Smooth muscle cell (in vitro differentiated cells): ENCODE data around the gene PPAN. TPM values are rescaled to one million over a fixed set of nuclear protein-coding genes. Genes with fewer than 3 reads are reported as not detected.

ENCODE experiments used
- DNase-seq: peaks from one replicate; lab custom pipeline; 2025; ENCODE audit not compliant: unreplicated experiment; lab: John Stamatoyannopoulos, UW
- H2AFZ ChIP-seq: fragments of 200-600 bp; sonication (generic); 2 replicates; pipeline ENCODE4 v1.6.0; 2016; ENCODE audit warnings: antibody characterized with exemption, low read depth, mild to moderate bottlenecking
- H3F3A ChIP-seq: fragments of 200-600 bp; sonication (generic); 2 replicates; pipeline ENCODE4 v1.6.0; 2017; ENCODE audit warnings: antibody characterized with exemption, low read depth
- H3K27ac ChIP-seq: fragments of 200-600 bp; sonication (generic); 2 replicates; pipeline ENCODE4 v1.5.1; 2016; ENCODE audit warnings: low read depth, mild to moderate bottlenecking
- H3K27me3 ChIP-seq: fragments of 200-600 bp; sonication (generic); 2 replicates; pipeline ENCODE4 v1.6.1; 2016; ENCODE audit warnings: low read depth, mild to moderate bottlenecking
- H3K36me3 ChIP-seq: fragments of 200-600 bp; sonication (generic); 2 replicates; pipeline ENCODE4 v1.5.1; 2016; ENCODE audit warnings: low read depth
- H3K4me1 ChIP-seq: fragments of 200-600 bp; sonication (generic); 2 replicates; pipeline ENCODE4 v1.5.1; 2016; ENCODE audit warnings: low read depth
- H3K4me2 ChIP-seq: fragments of 200-600 bp; sonication (generic); 2 replicates; pipeline ENCODE4 v1.6.0; 2016; ENCODE audit warnings: mild to moderate bottlenecking
- H3K4me3 ChIP-seq: fragments of 200-600 bp; sonication (generic); 2 replicates; pipeline ENCODE4 v1.5.1; 2016; ENCODE audit warnings: mild to moderate bottlenecking
- H3K79me2 ChIP-seq: fragments of 200-600 bp; sonication (generic); 2 replicates; pipeline ENCODE4 v1.6.0; 2016; ENCODE audit warnings: low read depth, mild to moderate bottlenecking
- H3K9ac ChIP-seq: fragments of 200-600 bp; sonication (generic); 2 replicates; pipeline ENCODE4 v1.6.0; 2016; ENCODE audit warnings: low read depth
- H3K9me3 ChIP-seq: fragments of 200-600 bp; sonication (generic); replicated peaks from 2 replicates; pipeline ENCODE4 v1.5.1; 2016; ENCODE audit warnings: low read depth
- H4K20me1 ChIP-seq: fragments of 200-600 bp; sonication (generic); 2 replicates; pipeline ENCODE4 v1.6.0; 2016; ENCODE audit warnings: low read depth
- WGBS: methylation state at CpG from one replicate; pipeline ENCODE4 v1.1.7; 2016; ENCODE audit warnings: low lambda C conversion rate; 5-methylcytosine and 5-hydroxymethylcytosine counted together
- polyA plus RNA-seq: library from polyadenylated mRNA; unstranded; fragments of >200 nt; fragmentation: Nextera tagmentation; extraction: Ambion mirVana; gene quantifications from 2 replicates; pipeline ENCODE4 v1.2.1, GENCODE V29; 2016
- total RNA-seq: library from RNA; depleted of rRNA; stranded (reverse); fragments of >200 nt; gene quantifications from 2 replicates; pipeline ENCODE4 v1.2.3, GENCODE V29; 2014
- TF ChIP-seq, protein P1 (sequence below): fragments of 200-600 bp; sonication (generic); IDR thresholded peaks from 2 replicates; pipeline ENCODE4 v1.5.1; 2017; ENCODE audit warnings: borderline replicate concordance, mild to moderate bottlenecking, antibody characterized with exemption; ENCODE audit not compliant: insufficient read depth, poor library complexity, severe bottlenecking

PPAN gene
- total and polyA plus RNA-seq, 2 experiments from 2014 or later: 11.1 to 22.6 TPM

- no peaks in the 10 kb centered on the region for H3K79me2 ChIP-seq
- H3K4me2 ChIP-seq: no peak overlapping the region
- over 99% methylated on average over 12 of the region's 12 CpGs for WGBS
- no peaks in the 10 kb centered on the region for H3K36me3 ChIP-seq
- no peaks in the 10 kb centered on the region for H3K27me3 ChIP-seq
- no peaks in the 10 kb centered on the region for H3F3A ChIP-seq
- no peaks in the 10 kb centered on the region for H4K20me1 ChIP-seq
- no peaks in the 10 kb centered on the region for H3K9me3 ChIP-seq
- no peak overlapping the region for H3K9ac ChIP-seq
- H3K27ac ChIP-seq: no peak overlapping the region
- H3K4me3 ChIP-seq: no peak overlapping the region
- no peaks in the 10 kb centered on the region for H3K4me1 ChIP-seq
- DNase-seq: no peak
- no peak overlapping the region for H2AFZ ChIP-seq
- TF ChIP-seq, protein P1, sequence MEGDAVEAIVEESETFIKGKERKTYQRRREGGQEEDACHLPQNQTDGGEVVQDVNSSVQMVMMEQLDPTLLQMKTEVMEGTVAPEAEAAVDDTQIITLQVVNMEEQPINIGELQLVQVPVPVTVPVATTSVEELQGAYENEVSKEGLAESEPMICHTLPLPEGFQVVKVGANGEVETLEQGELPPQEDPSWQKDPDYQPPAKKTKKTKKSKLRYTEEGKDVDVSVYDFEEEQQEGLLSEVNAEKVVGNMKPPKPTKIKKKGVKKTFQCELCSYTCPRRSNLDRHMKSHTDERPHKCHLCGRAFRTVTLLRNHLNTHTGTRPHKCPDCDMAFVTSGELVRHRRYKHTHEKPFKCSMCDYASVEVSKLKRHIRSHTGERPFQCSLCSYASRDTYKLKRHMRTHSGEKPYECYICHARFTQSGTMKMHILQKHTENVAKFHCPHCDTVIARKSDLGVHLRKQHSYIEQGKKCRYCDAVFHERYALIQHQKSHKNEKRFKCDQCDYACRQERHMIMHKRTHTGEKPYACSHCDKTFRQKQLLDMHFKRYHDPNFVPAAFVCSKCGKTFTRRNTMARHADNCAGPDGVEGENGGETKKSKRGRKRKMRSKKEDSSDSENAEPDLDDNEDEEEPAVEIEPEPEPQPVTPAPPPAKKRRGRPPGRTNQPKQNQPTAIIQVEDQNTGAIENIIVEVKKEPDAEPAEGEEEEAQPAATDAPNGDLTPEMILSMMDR: no peak
Measured at GRCh38 chr19:10149427-10149826, 43.3 kb downstream of the PPAN start.

DNA sequence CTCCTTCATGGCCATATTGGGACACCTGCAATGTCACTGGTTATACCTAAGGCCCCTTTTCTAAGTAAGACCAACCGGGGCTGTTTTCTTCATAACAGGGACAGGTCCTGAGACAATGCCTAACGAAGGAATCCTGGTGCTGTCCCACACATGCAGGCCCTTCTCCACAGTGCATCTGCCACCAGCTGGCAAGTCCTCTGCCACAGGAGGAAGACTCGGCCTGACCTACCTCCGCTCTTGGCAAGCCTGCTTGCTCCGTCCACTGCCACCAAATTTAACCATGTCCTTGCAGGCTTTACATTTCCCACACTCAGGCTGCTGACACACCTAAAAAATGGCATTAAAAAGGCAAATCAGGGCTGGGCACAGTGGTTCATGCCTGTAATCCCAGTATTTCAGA lies 45.4 kb downstream of the PPAN start:
- Histone ChIP-seq H3F3A (no peaks in the 10 kb centered on the region), H3K4me3 (no peak overlapping the region), H3K9ac (no peak overlapping the region), H3K79me2 (no peaks in the 10 kb centered on the region), H3K4me1 (no peaks in the 10 kb centered on the region), H3K27me3 (no peaks in the 10 kb centered on the region), H3K9me3 (no peaks in the 10 kb centered on the region), H3K27ac (no peak overlapping the region), H3K4me2 (no peak overlapping the region), H2AFZ (no peak overlapping the region), H3K36me3 (no peaks in the 10 kb centered on the region), H4K20me1 (no peaks in the 10 kb centered on the region)
- WGBS: 98% methylated on average over 5 of the region's 5 CpGs
- no peak for DNase-seq
- TF ChIP-seq, protein P1: no peak

- WGBS: 89% methylated on average over 3 of the region's 3 CpGs
- H3K27ac ChIP-seq: no peak overlapping the region
Measured at GRCh38 chr19:10152100-10152499, 45.9 kb downstream of the PPAN start.

DNA sequence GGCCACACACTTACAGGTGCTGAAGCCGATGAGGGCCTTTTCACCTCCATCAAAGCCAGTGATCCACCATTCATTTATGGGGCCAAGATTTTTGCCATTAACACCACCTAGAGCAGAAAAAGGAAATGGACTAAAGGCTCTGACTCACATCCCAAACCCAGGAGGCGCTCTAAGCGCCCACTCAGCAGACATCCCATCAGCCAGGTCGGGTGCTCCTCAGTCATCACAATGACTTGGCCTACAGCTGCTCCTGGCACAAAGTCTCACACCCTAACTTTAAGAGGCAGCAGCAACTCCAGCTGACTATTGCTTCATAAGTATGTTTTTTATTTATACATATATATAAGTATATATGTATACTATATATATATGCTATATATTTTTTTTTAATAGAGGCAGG lies 49.7 kb downstream of the PPAN start:
- DNase-seq: no peak
- H3K36me3 ChIP-seq: peaks cover 8% of the 10 kb centered on the region
- no peak overlapping the region for H3K4me2 ChIP-seq
- H3K4me3 ChIP-seq: no peak overlapping the region
- no peaks in the 10 kb centered on the region for H3K79me2 ChIP-seq
- 92% methylated on average over 4 of the region's 4 CpGs for WGBS
- H3K9ac ChIP-seq: no peak overlapping the region
- no peaks in the 10 kb centered on the region for H3K27me3 ChIP-seq
- no peak overlapping the region for H3K27ac ChIP-seq
- TF ChIP-seq, protein P1: no peak
- no peaks in the 10 kb centered on the region for H3K9me3 ChIP-seq
- H3F3A ChIP-seq: no peaks in the 10 kb centered on the region
- H2AFZ ChIP-seq: no peak overlapping the region
- no peaks in the 10 kb centered on the region for H3K4me1 ChIP-seq
- no peaks in the 10 kb centered on the region for H4K20me1 ChIP-seq

More at GRCh38 chr19:10152100-10152499, 45.9 kb downstream of the PPAN start:
- Histone ChIP-seq H3K9ac (no peak overlapping the region), H3K4me2 (no peak overlapping the region), H3K4me1 (no peaks in the 10 kb centered on the region), H3F3A (no peaks in the 10 kb centered on the region), H3K4me3 (no peak overlapping the region), H3K79me2 (no peaks in the 10 kb centered on the region), H3K27me3 (no peaks in the 10 kb centered on the region), H4K20me1 (no peaks in the 10 kb centered on the region), H2AFZ (no peak overlapping the region), H3K36me3 (no peaks in the 10 kb centered on the region), H3K9me3 (no peaks in the 10 kb centered on the region)
- no peak for DNase-seq
- TF ChIP-seq, protein P1: no peak
